ENCODE data around the gene EGFLAM. TPM values are rescaled to one million over a fixed set of nuclear protein-coding genes. Genes with fewer than 3 reads are reported as not detected.
"Not testable (repeated sequence)": the region's sequence is repeated elsewhere in the genome, so short reads cannot be mapped to it uniquely, and the experiment has no call there.

The EGFLAM gene
- total and polyA plus RNA-seq, 2 experiments from 2014 or later, result 0.06 to 0.27 TPM

- H3K9me3 ChIP-seq (ENCODE audit: low read depth), result no peaks in the 10 kb centered on the region
Observed at GRCh38 chr5:38321978-38322377, 63.6 kb downstream of the EGFLAM start.

GRCh38 chr5:38323645-38324295 is 65.4 kb downstream of the EGFLAM start:
- no peaks in the 10 kb centered on the region for H3K4me1 ChIP-seq (ENCODE audit: low read depth)
- TF ChIP-seq CTCF (IDR thresholded peaks at IDR 0.05; ENCODE audit: low read depth, low read length), result no peak
- H3K9me3 ChIP-seq (ENCODE audit: low read depth), result no peaks in the 10 kb centered on the region
- no peaks in the 10 kb centered on the region for H3K36me3 ChIP-seq
- H3K4me3 ChIP-seq, result no peak overlapping the region
- no peak overlapping the region for H3K27ac ChIP-seq
- DNase-seq (ENCODE audit: low read depth in 1 of 2, low spot score in 1 of 2), result peak in 1 of 2 donors; percentile 47
- no peaks in the 10 kb centered on the region for H3K27me3 ChIP-seq

More at GRCh38 chr5:38321978-38322377, 63.6 kb downstream of the EGFLAM start:
- no peaks in the 10 kb centered on the region for H3K27me3 ChIP-seq
- H3K4me3 ChIP-seq, result no peak overlapping the region
- no peak for TF ChIP-seq CTCF (IDR thresholded peaks at IDR 0.05; ENCODE audit: low read depth, low read length)
- H3K36me3 ChIP-seq, result no peaks in the 10 kb centered on the region
- no peak overlapping the region for H3K27ac ChIP-seq
- H3K4me1 ChIP-seq (ENCODE audit: low read depth), result no peaks in the 10 kb centered on the region
- no peak for DNase-seq (ENCODE audit: low read depth in 1 of 2, low spot score in 1 of 2)

DNA sequence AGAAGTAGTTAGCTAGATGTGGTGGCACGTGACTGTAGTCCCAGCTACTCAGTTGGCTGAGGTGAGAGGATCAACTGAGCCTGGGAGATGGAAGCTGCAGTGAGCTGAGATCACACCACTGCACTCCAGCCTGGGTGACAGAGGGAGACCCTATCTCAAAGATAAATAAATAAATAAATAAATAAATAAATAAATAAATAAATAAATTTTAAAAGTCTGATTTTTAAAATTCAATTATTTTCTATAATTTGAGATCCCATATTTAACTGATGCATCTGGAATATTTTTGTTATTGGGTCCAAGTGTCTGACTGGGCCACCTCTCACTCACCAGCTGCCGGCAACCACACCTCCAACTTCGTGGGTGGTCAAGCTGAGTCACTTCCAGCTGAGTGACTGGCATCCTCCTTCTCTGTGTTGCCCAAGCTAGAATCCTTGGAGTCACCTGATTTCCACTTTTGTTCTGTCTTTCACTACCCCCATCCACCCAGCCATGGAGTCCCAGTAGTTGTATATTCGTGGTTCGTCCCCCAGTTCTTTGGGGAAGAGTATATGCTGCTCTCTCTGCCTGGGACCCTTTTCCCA is 70.9 kb downstream of the EGFLAM start:
- H3K36me3 ChIP-seq, result no peaks in the 10 kb centered on the region
- peak in 1 of 2 donors; percentile 23 for DNase-seq (ENCODE audit: low read depth in 1 of 2, low spot score in 1 of 2)
- no peaks in the 10 kb centered on the region for H3K27me3 ChIP-seq
- no peak overlapping the region for H3K27ac ChIP-seq
- no peaks in the 10 kb centered on the region for H3K4me1 ChIP-seq (ENCODE audit: low read depth)
- H3K9me3 ChIP-seq (ENCODE audit: low read depth), result no peaks in the 10 kb centered on the region
- H3K4me3 ChIP-seq, result no peak overlapping the region
- TF ChIP-seq CTCF (IDR thresholded peaks at IDR 0.05; ENCODE audit: low read depth, low read length), result no peak

DNA sequence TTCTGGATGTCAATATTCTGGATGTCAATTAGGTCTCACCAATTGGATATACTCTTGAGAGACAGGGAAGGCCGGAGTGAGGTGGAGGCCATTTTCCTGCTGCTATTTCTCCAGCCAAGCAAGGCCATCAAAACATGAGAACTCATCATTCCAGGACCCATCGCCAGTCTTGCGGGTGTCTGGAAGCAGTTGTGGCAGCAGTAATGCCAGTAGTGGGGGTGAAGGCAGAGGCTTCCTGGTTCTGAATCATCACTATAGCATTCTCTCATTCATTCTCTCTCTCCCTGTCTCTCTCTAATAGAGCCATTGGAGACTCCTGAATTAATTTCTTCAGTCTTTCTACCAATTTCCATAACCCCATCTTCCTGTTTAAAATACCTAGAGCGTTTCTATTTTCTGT is 71.8 kb downstream of the EGFLAM start:
- no peak for TF ChIP-seq CTCF (IDR thresholded peaks at IDR 0.05; ENCODE audit: low read depth, low read length)
- no peak overlapping the region for H3K27ac ChIP-seq
- no peak overlapping the region for H3K4me3 ChIP-seq
- no peaks in the 10 kb centered on the region for H3K36me3 ChIP-seq
- H3K27me3 ChIP-seq, result no peaks in the 10 kb centered on the region
- H3K9me3 ChIP-seq (ENCODE audit: low read depth), result no peaks in the 10 kb centered on the region
- no peak for DNase-seq (ENCODE audit: low read depth in 1 of 2, low spot score in 1 of 2)
- no peaks in the 10 kb centered on the region for H3K4me1 ChIP-seq (ENCODE audit: low read depth)

GRCh38 chr5:38331831-38332230 is 73.5 kb downstream of the EGFLAM start:
- Histone ChIP-seq H3K9me3 (ENCODE audit: low read depth) (no peaks in the 10 kb centered on the region), H3K4me3 (no peak overlapping the region), H3K4me1 (ENCODE audit: low read depth) (no peaks in the 10 kb centered on the region), H3K36me3 (no peaks in the 10 kb centered on the region), H3K27me3 (no peaks in the 10 kb centered on the region), H3K27ac (no peak overlapping the region)
- no peak for DNase-seq (ENCODE audit: low read depth in 1 of 2, low spot score in 1 of 2)
- TF ChIP-seq CTCF (IDR thresholded peaks at IDR 0.05; ENCODE audit: low read depth, low read length), result no peak

DNA sequence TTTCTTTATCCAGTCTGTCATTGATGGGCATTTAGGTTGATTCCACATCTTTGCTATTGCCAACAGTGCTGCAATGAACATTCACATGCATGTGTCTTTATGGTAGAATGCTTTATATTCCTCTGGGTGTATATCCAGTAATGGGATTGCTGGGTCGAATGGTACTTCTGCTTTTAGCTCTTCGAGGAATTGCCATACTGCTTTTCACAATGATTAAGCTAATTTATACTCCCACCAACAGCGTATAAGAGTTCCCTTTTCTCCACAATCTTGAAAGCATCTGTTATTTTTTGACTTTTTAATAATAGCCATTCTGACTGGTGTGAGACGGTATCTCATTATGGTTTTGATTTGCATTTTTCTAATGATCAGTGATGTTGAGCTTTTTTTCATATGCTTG is 74.8 kb downstream of the EGFLAM start:
- H3K27ac ChIP-seq; H3K4me3 ChIP-seq; DNase-seq (ENCODE audit: low read depth in 1 of 2, low spot score in 1 of 2); H3K4me1 ChIP-seq (ENCODE audit: low read depth); H3K27me3 ChIP-seq; H3K36me3 ChIP-seq; H3K9me3 ChIP-seq (ENCODE audit: low read depth): not testable (repeated sequence)
